H1 (cell line): ENCODE results near the gene ALDH3B1. TPM values are rescaled to one million over a fixed set of nuclear protein-coding genes. Genes with fewer than 3 reads are reported as not detected.

Source experiments
- CTCF ChIA-PET: fragments of 300-600 bp; sonication (Branson Sonifier 250); formaldehyde crosslinking; loops from one replicate; lab custom pipeline; 2021; ENCODE audit not compliant: partially characterized antibody; lab: Charles Lee
- POLR2A ChIA-PET: fragments of 300-600 bp; sonication (Branson Sonifier 250); formaldehyde crosslinking; loops from one replicate; lab custom pipeline; 2021; ENCODE audit warnings: inconsistent platforms; ENCODE audit not compliant: partially characterized antibody; lab: Charles Lee
- DNase-seq, 2 experiments: peaks; one replicate each; pipeline versions ENCODE4 v3.0.0 to v3.0.0-alpha.2; 2010 to 2022; ENCODE audit warnings: low spot score in 2 of 2, low read depth in 1 of 2, mixed read lengths in 1 of 2
- FAIRE-seq: peaks from 2 replicates; lab custom pipeline; 2011; peaks lifted over from hg19 to GRCh38; lab: Jason Lieb, UNC
- H2AFZ ChIP-seq: 2 replicates; pipeline ENCODE4 v1.8.1; 2012; ENCODE audit warnings: low read length, inconsistent platforms
- H2AK5ac ChIP-seq: 2 replicates; pipeline ENCODE4 v1.6.1; 2013; ENCODE audit warnings: low read depth, low read length
- H2BK120ac ChIP-seq: replicated peaks from 2 replicates; pipeline ENCODE3; 2013; ENCODE audit warnings: low read depth, low read length, inconsistent platforms
- H2BK12ac ChIP-seq: 2 replicates; pipeline ENCODE4 v1.6.1; 2013; ENCODE audit warnings: low read depth, low read length
- H2BK15ac ChIP-seq: 2 replicates; pipeline ENCODE4 v1.6.1; 2013; ENCODE audit warnings: low read length
- H2BK20ac ChIP-seq: 2 replicates; pipeline ENCODE4 v1.6.1; 2013; ENCODE audit warnings: low read length
- H2BK5ac ChIP-seq: 2 replicates; pipeline ENCODE4 v1.6.1; 2013; ENCODE audit warnings: low read depth, low read length
- H3K14ac ChIP-seq: 2 replicates; pipeline ENCODE4 v1.6.1; 2013; ENCODE audit warnings: inconsistent platforms; ENCODE audit not compliant: insufficient read length
- H3K18ac ChIP-seq: 2 replicates; pipeline ENCODE4 v1.6.1; 2013; ENCODE audit warnings: low read length; ENCODE audit errors: extremely low read depth
- H3K23ac ChIP-seq: 2 replicates; pipeline ENCODE4 v1.6.1; 2013; ENCODE audit warnings: inconsistent platforms; ENCODE audit not compliant: insufficient read length
- H3K23me2 ChIP-seq: 2 replicates; pipeline ENCODE4 v1.6.1; 2013; ENCODE audit warnings: low read depth, low read length
- H3K27ac ChIP-seq: 2 replicates; pipeline ENCODE4 v1.6.1; 2011; ENCODE audit warnings: low read depth, low read length, inconsistent platforms
- H3K27me3 ChIP-seq, 4 experiments: replicated peaks in 1 of 4; 1 replicate in 1 of 4; 2 replicates in 3 of 4; pipeline versions ENCODE4 v1.6.1 to v1.8.1; 2011 to 2013; ENCODE audit warnings: low read length in 3 of 4, mild to moderate bottlenecking in 3 of 4, inconsistent platforms in 2 of 4, mixed read lengths in 2 of 4, moderate library complexity in 1 of 4; ENCODE audit not compliant: control insufficient read depth in 3 of 4, insufficient read depth in 3 of 4; ENCODE audit errors: extremely low read depth in 1 of 4
- H3K36me3 ChIP-seq, 4 experiments: 2 replicates each; pipeline versions ENCODE4 v1.6.1 to v1.8.1; 2011 to 2013; ENCODE audit warnings: mild to moderate bottlenecking in 4 of 4, low read length in 3 of 4, moderate library complexity in 2 of 4, control low read depth in 1 of 4, inconsistent platforms in 1 of 4; ENCODE audit not compliant: insufficient read depth in 4 of 4, control insufficient read depth in 2 of 4
- H3K4ac ChIP-seq: replicated peaks from 2 replicates; pipeline ENCODE3; 2013; ENCODE audit warnings: low read length, low read depth, mixed read lengths, inconsistent platforms; ENCODE audit not compliant: insufficient read length
- H3K4me1 ChIP-seq, 4 experiments: replicated peaks in 1 of 4; 1 replicate in 1 of 4; 2 replicates in 3 of 4; pipeline versions ENCODE4 v1.6.1 to v1.8.1; 2011 to 2013; ENCODE audit warnings: low read length in 3 of 4, inconsistent platforms in 2 of 4, mixed read lengths in 1 of 4; ENCODE audit not compliant: insufficient read depth in 4 of 4, control insufficient read depth in 3 of 4
- H3K4me2 ChIP-seq, 2 experiments: 2 replicates each; pipeline versions ENCODE4 v1.6.1 to v1.8.1; 2011 to 2013; ENCODE audit warnings: low read depth in 2 of 2, low read length in 2 of 2, control low read depth in 1 of 2, inconsistent platforms in 1 of 2, mild to moderate bottlenecking in 1 of 2; ENCODE audit not compliant: insufficient read depth in 1 of 2
- H3K4me3 ChIP-seq, 4 experiments: fragments of 200-600, 300-600 bp in 1 of 4; sonication (generic), shearing (Covaris generic), sonication (Bioruptor Twin) in 1 of 4; 2 replicates each; pipeline versions ENCODE4 v1.5.1 to v1.8.1; 2011 to 2016; ENCODE audit warnings: low read length in 4 of 4, low read depth in 3 of 4, control low read depth in 2 of 4, inconsistent platforms in 2 of 4, mild to moderate bottlenecking in 2 of 4, mixed read lengths in 1 of 4, moderate library complexity in 1 of 4; ENCODE audit not compliant: insufficient read depth in 2 of 4; ENCODE audit errors: extremely low read depth in 1 of 4
- H3K56ac ChIP-seq: replicated peaks from 2 replicates; pipeline ENCODE3; 2013; ENCODE audit warnings: low read depth, mild to moderate bottlenecking, mixed read lengths, low read length, inconsistent platforms; ENCODE audit not compliant: insufficient read length
- H3K79me1 ChIP-seq: 2 replicates; pipeline ENCODE4 v1.6.1; 2013; ENCODE audit warnings: low read depth, low read length, control low read depth
- H3K79me2 ChIP-seq, 2 experiments: 2 replicates each; pipeline versions ENCODE4 v1.6.1 to v1.8.1; 2012 to 2013; ENCODE audit warnings: low read length in 2 of 2, mild to moderate bottlenecking in 2 of 2, inconsistent platforms in 1 of 2; ENCODE audit not compliant: insufficient read depth in 2 of 2, control insufficient read depth in 1 of 2
- H3K9ac ChIP-seq, 4 experiments: replicated peaks in 1 of 4; 1 replicate in 1 of 4; 2 replicates in 3 of 4; pipeline versions ENCODE4 v1.6.1 to v1.8.1; 2011 to 2013; ENCODE audit warnings: low read depth in 3 of 4, low read length in 3 of 4, control low read depth in 2 of 4, mild to moderate bottlenecking in 2 of 4, moderate library complexity in 2 of 4, inconsistent platforms in 1 of 4; ENCODE audit errors: extremely low read depth in 1 of 4
- H3K9me3 ChIP-seq, 2 experiments: 2 replicates each; pipeline versions ENCODE4 v1.6.1 to v1.8.1; 2012 to 2013; ENCODE audit warnings: mild to moderate bottlenecking in 2 of 2, moderate library complexity in 2 of 2, control low read depth in 1 of 2, inconsistent platforms in 1 of 2, low read depth in 1 of 2, low read length in 1 of 2, mixed read lengths in 1 of 2; ENCODE audit not compliant: insufficient read depth in 2 of 2
- H4K20me1 ChIP-seq, 2 experiments: replicated peaks in 1 of 2; 2 replicates each; pipeline versions ENCODE3 to v1.8.1; 2011 to 2013; ENCODE audit warnings: inconsistent platforms in 2 of 2, low read length in 2 of 2, mild to moderate bottlenecking in 1 of 2; ENCODE audit not compliant: insufficient read depth in 2 of 2, control insufficient read depth in 1 of 2
- H4K5ac ChIP-seq: 2 replicates; pipeline ENCODE4 v1.6.1; 2013; ENCODE audit warnings: low read length, low read depth, mixed read lengths, inconsistent platforms; ENCODE audit not compliant: insufficient read length
- H4K8ac ChIP-seq: 2 replicates; pipeline ENCODE4 v1.8.0; 2013; ENCODE audit warnings: mild to moderate bottlenecking, moderate library complexity, low read length, inconsistent platforms; ENCODE audit not compliant: insufficient read depth; ENCODE audit errors: extremely low read depth
- H4K91ac ChIP-seq: replicated peaks from 2 replicates; pipeline ENCODE3; 2013; ENCODE audit warnings: low read length, mixed read lengths, inconsistent platforms; ENCODE audit not compliant: insufficient read length
- CHD2 ChIP-seq: IDR thresholded peaks from 2 replicates; pipeline ENCODE4 v1.6.1; 2012; ENCODE audit warnings: low read length, improper control_type of control experiment
- KDM1A ChIP-seq: fragments of 200-600, 300-600 bp; sonication (generic); IDR thresholded peaks from 2 replicates; pipeline ENCODE4 v1.7.1; 2016; ENCODE audit warnings: mild to moderate bottlenecking, low read length, borderline replicate concordance
- WGBS, 2 experiments: shearing (Covaris generic) in 1 of 2; methylation state at CpG; one replicate each; pipeline versions ENCODE4 v1.1.6 to v1.1.7; 2013 to 2015; ENCODE audit warnings: low lambda C conversion rate in 2 of 2, mixed read lengths in 2 of 2, inconsistent platforms in 1 of 2, low coverage in 1 of 2, missing lambda C conversion rate in 1 of 2; ENCODE audit not compliant: insufficient replicate concordance in 2 of 2, insufficient coverage in 1 of 2, insufficient read length in 1 of 2; ENCODE audit errors: extremely low coverage in 1 of 2, missing lambda C conversion rate in 1 of 2; 5-methylcytosine and 5-hydroxymethylcytosine counted together
- polyA plus RNA-seq, 7 experiments: library from polyadenylated mRNA; depleted of rRNA in 3 of 7; stranded (reverse) in 5 of 7; unstranded in 2 of 7; fragments of >200 nt in 5 of 7; fragments of 200-250 nt in 2 of 7; gene quantifications; 1 replicate in 5 of 7; 2 replicates in 1 of 7; 4 replicates in 1 of 7; pipeline versions ENCODE4 v1.2.1 to v1.2.3, GENCODE V29; 2011 to 2013; ENCODE audit warnings: missing spikeins in 2 of 7, mixed read lengths in 2 of 7
- total RNA-seq: library from RNA; stranded (reverse); fragmentation: NEBNext Ultra II Directional; extraction: Animal tissue kit (Norgen Biotek cat#: 25700); gene quantifications from 2 replicates; pipeline ENCODE4 v1.2.1, GENCODE V29; 2021

The ALDH3B1 gene
- total and polyA plus RNA-seq, 2 of the 8 experiments (the other 6 are each of a cell fraction or from before 2014, with no cell fraction given): 0.32 to 0.47 TPM

DNA sequence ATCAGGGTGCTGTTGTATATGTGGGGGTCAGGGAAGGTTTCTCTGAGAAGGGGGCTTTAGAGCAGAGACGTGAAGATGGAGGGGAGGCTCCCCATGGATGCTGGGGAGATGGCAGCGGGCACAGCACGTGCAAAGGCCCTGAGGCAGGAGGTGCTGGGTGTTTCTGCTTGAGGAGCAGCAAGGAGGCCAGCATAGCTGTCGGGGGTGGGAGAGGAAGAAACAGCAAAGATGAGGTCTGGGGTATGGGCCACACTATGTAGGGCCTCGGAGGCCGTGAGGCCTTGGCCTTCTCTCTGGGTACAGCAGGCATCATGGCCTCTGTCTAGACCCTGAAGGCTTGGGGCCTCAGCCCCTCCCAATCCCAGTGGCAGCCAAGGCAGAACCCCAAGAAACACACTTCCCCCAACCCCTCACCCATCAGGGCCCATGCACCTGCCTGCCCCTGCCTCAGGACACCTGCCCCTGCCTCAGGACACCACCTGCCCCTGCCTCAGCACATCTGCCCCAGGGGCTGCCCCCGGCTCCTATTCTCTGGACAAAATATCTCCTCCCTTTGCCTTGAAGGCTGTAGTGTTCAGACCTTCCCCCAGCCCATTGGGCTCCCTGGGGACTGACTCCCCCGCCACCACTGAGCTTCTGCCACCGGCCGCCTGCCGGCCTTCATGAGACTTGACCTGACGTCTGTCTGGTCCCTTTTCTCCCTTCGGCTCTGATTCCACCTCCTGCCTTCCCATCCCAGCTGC, 6.2 kb downstream of the ALDH3B1 start:
- Histone ChIP-seq H4K91ac (no peak overlapping the region), H3K79me1 (no peaks in the 10 kb centered on the region)
- WGBS, 2 experiments: 92% methylated on average over 13 of the region's 13 CpGs; no CpG with 5 or more reads in 1 of the 2 experiments

More for the DNA sequence above, 6.2 kb downstream of the ALDH3B1 start:
- CTCF ChIA-PET: no interaction called here
- Histone ChIP-seq H3K23me2 (no peaks in the 10 kb centered on the region), H3K4ac (no peak overlapping the region), H3K4me1 (peaks cover 0 to 12% (median 4%) of the 10 kb centered on the region in 4 experiments; a peak in 4 of 7 replicates), H2AFZ (no peak overlapping the region), H3K27me3 (no peaks in the 10 kb centered on the region), H3K18ac (no peak overlapping the region), H3K9ac (no peak overlapping the region), H4K5ac (no peak overlapping the region), H2BK15ac (no peak overlapping the region), H3K4me2 (no peak overlapping the region), H4K20me1 (no peaks in the 10 kb centered on the region), H2BK20ac (no peak overlapping the region), H3K36me3 (no peaks in the 10 kb centered on the region), H3K4me3 (no peak overlapping the region), H4K8ac (peak overlapping the region; percentile 18; the same call in 1 of the 2 replicates), H2BK120ac (no peak overlapping the region), H3K23ac (no peak overlapping the region), H3K9me3 (no peaks in the 10 kb centered on the region), H3K14ac (no peak overlapping the region), H2BK12ac (no peak overlapping the region), H3K79me2 (no peaks in the 10 kb centered on the region), H3K56ac (no peak overlapping the region), H3K27ac (no peak overlapping the region), H2BK5ac (no peak overlapping the region), H2AK5ac (no peak overlapping the region)
- DNase-seq (no peak), FAIRE-seq (no peak)
- POLR2A ChIA-PET: interaction anchor here (1.4 kb wide), 1 partner anchor 8 kb away, joined by 4 read pairs; no protein-coding TSS in a partner anchor
- TF ChIP-seq CHD2 (no peak), KDM1A (peak; percentile 36; the same call in 1 of the 2 replicates)
